Measurements from ENCODE around the gene PPP2R5E.
A peak's percentile ranks its signal among the peaks of the same experiment; 100 is the strongest.

PPP2R5E gene

DNA sequence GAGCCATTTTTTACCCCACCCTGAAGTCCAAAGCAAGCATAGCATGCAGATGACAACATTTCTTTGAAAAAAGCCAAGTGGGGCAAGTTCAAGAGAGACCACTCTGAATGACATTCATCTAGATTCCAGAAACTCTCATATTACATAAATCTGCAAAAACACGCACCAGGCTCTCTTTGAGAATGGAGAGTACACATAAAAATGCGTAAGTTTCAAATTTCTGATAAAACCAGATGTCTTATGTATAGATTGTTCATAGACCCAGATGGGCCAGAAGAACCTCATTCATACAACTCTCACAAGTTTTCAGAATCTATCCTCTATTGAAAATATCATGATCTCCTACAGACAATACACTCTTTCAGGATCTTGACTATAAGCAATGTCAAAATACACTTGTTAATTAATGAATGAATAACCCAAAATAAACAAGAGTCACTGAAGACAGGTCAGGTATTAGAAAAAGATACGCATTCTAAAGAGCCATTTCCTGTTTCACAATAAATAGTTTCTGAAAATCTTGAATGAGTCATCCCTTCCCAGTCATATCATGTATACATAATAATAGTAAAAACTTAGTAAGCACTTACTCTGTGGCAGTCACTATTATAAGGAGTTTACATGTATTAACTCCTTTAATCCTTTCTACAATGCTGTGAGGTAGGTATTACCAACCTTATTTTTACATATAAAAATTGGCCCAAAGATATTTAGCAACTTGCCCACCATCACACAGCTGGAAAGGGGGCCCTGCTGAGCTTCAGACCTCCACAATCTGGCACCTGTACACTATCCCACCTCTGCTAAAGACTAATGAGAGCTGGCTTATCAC is 72.0 kb downstream of the PPP2R5E start:
- peak in 1 of 2 donors; percentile 64 for DNase-seq

DNA sequence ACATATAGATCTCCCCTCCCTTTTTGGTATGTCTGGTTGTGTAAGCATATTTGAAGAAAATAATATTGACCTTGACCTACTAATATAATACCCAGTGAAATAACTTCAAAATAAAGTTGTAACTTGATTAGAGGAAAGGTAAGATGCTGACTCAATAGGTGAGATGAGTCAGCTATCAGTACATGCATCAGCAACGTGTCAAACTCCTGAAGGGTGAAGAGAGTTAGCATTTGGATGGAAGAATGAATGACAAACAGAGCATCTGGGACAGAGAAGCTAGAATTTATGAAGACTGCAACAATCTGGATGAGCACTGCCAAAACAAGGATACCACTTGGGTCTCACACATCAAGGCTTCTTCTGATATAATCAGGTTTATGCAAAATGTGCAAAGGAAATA is 74.9 kb downstream of the PPP2R5E start:
- DNase-seq: no peak

DNA sequence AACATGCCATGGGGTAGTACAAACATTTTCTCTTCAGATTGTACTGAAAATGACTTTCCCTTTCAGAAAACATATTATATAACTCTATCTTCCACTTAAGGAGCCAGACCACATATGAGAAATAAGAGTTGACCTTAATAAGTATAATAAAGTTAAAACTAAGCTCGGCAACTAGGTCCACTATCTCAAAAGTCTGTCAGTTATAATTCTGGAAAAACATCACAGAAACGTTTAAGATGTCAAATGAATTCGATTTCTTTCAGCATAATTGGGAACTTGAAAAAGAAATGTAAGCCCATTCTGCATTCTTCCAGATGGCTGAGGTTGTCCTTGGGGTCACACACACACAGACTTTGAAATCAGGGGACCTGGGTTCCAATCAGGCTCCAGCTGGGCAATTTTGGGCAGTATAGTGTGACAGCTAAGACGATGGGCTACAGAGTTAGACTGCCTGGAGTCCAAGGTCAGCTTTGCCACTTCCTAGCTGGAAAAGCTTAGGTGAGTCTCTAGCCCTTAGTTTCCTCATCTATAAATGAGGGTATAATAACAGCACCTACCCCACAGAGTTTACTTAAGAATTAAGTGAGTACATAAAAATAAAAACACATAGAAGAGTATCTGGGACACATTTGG is 75.6 kb downstream of the PPP2R5E start:
- no peak for DNase-seq

DNA sequence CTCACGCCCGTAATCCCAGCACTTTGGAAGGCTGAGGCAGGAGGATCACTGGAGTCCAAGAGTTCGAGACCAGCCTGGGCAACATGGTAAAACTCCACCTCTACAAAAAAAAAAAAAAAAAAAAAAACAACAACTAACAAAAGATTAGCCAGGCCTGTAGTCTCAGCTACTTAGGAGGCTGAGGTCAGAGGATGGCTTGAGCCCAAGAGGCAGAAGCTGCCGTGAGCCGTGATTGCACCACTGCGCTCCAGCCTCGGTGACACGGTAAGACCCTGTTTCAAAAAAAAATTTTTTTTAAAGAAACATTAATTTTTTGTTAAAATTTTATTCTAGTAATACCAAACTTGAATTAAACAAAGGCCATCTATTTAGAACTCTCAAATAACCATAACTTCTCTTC is 77.8 kb downstream of the PPP2R5E start:
- DNase-seq: no peak

DNA sequence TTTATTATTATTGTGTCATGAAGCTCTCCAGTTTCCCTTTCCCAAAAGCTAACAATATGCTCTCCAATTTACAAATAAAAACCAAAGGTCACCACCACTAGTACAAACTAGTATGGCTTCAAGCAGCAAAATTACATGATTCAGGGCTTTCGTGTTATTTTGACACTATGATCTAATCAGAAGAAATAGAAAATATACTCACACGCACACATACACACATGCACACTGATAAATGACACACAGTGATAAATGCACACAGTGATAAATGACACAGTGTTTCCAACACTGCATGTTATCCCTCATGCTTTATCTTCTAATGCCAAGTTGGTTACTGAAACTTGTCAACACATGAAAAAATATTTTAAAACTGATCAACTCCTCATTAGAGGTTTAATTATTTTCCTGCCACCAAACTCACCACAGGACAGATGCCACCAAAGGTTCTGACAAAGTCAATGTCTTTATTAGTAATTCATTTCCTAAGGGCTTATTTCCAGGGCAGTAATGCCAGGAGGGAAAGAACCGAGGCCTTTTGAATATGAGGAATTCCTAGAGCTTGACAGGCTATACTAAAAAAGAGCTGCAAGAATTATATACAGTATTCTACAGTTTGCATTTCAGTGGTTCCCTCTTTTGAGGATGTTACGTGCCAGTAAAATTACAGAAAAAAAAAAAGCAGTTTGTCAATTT is 82.4 kb downstream of the PPP2R5E start:
- no peak for DNase-seq

DNA sequence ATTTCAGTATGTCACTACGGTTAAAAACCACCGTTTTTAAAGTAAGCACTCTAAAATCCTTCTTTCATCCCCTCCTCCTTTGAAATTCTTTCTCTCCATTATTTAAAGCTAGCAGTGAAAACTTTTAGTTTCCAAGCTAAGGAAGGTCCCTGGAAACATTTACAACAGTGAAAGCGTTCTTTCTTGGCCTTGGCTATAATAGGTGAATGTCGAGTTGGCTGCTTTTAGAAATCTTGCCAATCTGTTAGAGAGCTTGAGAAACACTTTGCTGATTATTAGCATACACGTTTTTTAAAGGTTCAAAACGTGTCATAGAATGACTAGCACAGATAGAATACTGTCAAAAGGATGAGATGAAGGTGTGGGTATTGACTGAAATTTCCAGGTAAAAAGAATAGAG is 83.4 kb downstream of the PPP2R5E start:
- DNase-seq: no peak

DNA sequence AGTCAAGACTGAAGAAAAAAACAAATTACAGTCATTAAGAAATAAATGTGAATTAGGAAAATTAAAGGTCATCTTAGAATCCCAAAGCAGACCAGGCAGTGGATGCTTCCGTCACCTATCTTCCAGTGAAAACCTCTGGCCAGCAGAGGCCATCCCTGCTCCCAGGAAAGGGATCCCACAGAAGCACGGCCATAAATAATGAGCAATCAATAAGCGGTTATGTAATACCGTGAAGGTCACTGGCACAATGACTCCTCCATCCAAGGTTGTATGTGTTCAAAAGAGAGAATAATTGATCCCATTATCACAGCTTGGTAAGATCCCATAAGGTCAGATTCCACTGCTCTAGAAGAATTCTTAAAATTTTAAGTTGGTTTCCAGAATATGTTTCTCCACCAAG is 85.7 kb downstream of the PPP2R5E start:
- DNase-seq: no peak

DNA sequence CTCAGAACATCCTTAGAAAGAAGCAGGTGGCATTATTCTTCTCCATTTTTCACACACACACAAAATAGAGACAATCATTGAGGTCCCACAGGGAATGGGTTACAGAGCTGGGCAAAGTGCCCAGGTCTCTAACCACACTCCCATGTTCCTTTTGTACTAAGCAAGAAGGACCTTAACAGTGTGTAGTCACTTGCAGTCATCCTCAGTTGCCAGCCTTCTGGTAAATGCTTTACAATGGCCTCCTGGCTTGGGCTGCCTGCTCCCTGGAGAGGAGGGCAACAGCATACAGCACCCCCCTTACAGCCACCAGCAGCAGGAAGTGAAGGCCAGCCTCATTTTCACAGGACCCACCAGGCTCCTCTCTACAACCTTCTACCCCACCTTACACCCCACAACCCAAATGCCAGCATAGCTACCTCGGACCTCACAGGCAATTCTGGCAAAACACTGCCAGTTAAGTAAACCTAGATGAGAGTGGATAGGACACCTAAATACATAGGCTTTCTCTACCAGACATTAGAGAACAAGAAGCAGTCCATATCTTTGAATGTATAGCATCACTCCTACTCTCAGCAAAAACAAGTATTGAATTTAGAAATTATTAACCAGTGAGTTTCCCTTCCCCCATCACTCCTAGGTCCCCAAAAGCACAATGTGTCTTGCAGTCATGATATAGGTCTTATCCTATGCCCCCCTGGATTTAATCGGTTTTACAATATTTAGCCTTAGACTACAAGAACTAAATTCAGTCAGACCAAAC is 88.1 kb downstream of the PPP2R5E start:
- DNase-seq: no peak

DNA sequence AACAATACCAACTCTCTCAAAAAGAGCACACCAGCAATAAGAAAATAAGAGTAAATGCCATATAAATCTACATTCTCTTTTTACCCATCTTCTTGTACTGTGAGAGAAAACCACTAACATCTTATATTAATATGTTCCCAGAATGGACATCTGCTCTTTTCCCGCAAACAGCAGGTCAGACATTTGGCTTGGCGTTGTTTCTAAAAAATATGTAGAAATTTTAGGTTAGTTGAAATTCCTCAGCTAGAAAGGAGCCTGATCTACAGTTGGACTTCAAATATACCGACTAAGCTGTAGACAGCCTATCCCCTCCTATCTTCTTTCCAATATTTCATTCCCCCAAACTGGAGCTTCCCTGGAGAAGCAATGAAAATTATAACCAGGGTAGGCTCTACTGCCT is 88.7 kb downstream of the PPP2R5E start:
- no peak for DNase-seq

DNA sequence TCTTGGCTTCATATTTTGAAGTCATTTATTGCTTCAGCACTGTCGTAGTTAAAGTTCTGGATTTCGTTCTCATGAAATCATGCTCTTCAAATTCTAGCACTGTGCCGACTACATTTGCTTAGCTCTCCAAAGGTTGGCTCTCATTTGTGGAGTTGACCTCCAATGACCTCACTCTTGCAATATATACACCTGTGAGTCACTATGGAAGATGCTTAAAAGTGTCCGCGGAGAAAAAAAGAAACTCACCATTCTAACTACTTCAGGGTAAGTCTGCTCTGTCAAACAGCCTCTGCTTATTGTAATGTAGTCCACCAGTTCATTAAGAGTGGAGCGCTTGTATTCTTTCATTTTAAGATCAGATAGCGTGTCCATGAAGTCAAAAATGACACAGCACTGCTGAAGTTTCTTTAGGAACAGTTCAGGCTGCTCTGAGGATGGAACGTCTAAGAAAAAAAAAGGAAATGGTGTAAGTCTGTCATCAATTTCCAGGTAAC is 89.7 kb downstream of the PPP2R5E start:
- DNase-seq: no peak

DNA sequence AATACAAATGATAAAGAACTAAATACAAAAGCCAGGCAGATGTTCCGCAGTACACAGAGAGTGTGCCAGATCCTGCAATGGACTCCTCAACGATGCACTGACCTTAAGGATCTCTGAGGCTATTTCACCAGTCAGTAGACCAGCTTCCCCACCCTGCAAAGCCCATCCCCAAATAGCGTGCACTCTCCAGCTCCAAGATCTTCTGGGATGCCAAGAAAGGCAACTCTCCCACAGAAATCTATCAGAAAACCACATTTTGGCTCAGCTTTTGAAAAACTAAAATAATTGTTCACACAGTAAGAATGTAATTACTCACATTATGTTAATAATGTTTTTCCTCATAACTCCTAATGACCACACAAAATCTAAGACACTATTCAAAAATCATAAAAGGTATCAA is 90.4 kb downstream of the PPP2R5E start:
- no peak for DNase-seq

DNA sequence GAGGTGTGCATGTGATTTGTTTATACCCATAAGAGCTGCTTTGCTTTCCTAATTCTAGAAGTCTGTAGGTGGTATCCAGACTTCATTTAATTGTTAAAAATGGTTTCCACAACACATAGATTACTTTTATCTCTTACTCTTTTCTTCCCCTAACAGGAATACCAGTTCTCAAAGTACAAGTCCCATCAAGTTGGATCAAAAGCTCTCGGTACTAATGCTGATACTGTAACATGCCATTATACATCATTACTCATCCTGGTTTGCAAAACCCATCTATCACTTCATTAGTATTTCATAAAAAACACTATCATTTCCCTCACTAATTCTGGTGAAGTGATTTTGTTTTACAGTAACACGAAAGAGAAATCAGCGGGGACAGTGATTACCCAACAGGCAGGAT is 94.3 kb downstream of the PPP2R5E start:
- no peak for DNase-seq

DNA sequence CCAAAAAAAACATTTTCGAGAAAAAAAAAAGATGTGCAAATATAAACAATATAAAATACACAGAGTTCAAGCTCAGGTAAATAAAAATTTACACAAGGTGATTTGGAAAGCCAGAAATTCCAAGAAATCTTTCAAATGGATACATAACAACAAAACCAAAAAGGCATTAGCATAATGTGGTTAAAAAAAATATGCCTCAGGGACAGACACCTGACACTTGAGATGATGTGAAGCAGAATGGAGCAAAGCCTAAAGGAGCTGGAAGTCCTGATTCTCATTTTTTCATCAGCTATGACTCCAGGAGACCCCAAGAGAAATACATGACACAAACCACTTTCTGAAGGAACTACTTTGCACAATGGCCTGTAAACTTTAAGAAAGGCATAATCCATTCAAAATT is 98.6 kb downstream of the PPP2R5E start:
- DNase-seq: no peak

DNA sequence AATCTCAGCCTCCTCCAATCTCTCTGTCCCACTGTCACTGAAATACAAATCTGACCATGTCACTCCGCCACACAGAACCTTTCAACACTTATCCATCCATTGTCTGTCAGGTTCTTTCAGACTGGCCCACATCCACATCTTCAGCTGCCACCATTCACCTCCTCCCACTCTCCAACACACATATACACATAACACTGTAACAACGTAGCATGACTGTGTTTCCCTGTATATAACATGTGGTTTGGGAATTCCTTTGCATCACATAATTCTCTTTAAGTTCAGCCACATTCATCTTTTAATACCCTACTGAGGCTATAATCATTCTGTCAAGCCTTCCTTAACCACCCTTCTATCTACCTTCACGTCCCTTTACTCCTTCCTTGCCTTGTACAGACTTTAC is 99.2 kb downstream of the PPP2R5E start:
- no peak for DNase-seq

DNA sequence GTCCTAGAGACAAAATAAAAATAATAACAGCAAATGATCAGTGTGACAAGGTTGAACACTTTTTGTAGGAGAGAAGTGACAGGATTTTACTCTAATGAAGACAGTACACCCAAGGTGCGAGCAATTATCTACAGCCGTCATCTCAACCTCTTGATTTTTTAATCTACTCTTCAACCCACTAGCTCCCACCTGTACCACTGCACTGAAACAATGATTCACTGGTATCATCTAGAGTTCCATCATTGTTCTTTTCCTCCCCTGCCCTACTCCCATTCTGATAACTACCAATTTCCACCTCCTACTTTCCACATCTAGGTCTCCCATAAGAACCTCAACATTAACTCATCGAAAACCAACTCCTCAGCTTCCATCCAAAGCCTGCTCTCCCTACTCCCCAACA is 99.8 kb downstream of the PPP2R5E start:
- DNase-seq: no peak

DNA sequence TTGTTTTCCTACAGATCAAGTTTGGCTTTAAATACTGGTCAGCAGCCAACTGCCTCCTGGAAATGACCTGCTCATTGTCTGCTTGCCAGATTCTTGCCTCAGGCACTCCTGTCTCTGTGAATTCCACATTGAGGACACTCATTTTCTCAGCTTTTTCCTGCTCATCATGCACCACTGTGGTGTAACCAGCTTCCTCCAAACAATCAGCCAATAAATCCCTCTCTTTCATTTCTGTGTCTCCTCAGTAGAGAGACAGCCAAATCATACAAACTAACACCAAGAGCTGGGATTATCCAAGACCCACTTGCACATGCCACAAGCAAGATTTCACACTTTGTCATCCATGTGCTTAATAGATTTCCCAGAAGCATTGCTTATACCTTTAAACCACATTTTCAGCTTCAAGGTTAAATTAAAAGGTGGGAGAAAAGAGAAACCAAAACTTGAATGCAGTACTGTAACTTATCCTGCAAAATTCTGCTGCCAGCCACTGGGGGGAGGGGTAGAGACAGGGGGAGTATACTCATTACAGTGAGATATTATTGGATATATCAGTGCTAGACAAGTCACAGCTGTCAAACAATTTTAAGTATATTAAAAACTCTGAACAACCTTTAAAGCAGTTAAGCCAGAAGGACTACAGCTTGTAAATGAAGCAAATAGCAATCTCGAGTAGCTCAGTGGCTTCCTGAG is 105.0 kb downstream of the PPP2R5E start:
- peak; percentile 26 to 36 for DNase-seq

DNA sequence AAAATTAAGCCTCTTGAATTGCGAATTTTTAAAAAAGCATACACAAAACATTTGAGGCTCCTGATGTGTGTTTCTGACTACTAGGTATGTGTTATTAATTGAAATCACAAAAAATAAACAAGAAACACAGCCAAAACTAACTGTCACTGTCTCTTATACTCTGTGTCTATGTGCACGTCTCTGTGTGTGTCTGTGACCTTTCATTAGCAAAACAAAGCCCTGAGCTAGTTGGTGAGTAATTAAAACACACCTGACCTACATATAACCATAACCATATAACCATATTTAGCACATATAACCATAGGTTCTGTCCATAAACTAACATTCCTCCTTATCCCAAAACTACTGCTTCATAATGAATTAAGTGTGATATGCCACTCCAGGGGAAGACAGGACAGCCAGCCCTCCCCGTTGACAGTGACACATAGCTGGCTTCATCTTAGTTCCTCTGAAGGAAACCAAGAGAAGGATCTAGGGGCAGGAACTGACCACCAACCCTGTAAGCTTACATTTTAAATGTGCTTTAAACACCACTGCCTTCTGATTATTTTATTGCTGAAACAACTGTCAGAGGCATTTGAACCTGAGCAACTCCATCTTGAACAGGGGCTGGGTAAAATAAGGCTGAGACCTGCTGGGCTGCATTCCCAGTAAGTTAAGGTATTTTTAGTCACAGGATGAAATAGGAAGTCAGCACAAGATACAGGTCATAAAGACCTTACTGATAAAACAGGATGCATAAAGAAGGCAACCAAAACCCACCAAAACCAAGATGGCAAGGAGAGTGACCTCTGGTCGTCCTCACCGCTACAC is 106.7 kb downstream of the PPP2R5E start:
- DNase-seq: peak in 1 of 2 donors; percentile 6

DNA sequence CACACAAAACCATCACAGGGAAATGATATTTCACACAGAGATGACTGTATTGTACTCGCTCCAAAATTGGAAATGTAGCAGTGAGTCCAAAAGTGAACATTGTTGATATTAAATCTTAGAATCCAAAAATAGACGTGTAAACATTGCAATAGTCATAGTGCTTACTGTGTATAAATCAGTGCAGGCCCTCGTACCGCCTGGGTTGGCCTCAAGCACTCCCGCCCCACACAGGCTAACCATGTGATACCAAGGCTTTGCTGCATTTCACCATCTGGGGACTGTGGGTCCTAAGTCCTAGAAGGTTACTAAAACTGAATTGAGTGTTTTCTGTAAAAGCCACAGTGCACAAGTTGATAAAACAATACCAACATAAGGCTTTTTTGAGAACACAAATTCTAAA is 107.3 kb downstream of the PPP2R5E start:
- no peak for DNase-seq

DNA sequence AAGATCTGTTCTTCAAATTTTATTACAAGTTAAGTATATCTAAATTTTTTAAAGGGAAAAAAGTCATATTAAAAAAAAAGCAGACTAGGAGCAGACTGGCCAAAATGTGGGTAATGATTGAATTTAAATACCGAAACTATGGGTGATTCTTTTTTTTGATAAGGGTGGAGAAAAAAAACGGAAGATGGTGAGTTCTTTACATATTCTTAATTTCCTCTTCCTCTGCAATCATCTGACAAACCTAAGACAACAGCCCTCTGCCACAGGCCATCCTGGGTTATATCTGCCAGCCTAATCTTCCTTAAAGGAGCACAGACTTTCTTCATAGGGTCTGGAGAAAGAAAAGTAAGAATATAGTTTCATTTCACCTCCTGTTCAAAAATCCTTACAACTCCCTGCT is 108.0 kb downstream of the PPP2R5E start:
- DNase-seq: peak; percentile 20 to 30

DNA sequence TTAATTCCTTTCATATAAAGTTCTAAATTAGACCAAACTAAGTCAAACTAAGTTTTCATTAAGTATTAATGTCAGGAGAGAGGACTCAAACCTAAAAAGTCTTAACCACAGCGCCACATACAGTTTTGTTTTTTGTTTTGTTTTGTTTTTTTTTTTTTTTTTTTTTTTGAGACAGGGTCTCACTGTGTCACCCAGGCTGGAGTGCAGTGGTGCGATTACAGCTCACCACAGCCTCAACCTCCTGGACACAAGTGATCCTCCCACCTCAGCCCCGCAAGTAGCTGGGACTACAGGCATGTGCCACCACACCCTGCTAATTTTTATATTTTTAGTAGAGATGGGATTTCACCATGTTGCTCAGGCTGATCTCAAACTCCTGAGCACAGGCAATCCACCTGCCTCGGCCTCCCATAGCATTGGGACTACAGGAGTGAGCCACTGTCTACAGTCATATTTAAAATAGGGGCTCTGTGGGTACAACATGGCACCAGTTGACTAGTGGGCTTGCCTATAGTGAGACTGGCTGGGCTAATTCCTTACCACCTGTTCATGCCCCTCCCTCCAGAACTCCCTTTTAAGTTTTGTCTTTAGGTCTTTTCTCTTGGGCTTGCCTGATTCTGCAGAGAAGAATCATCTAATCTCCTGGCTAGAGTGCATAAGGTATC is 110.2 kb downstream of the PPP2R5E start:
- no peak for DNase-seq

DNA sequence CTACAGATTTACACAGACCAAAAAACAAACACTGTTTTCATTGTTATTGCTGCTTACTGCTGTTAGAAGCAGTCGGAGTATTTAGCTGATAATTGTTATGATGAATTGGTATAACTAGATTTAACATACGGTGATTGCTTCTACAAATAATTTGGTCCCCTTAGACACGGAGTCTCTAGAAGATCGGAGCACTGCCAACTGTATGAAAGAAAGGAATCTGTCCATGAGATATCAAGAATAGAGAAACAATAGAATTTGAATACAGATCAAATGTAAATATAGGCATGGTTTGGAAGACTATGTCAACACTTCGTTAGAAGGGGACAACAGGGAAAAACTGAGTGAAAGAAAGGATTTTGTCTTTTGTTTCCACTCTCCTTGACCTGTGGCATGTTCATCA is 110.9 kb downstream of the PPP2R5E start:
- DNase-seq: no peak
